Hematopoietic multipotent progenitor cell (in vitro differentiated cells): ENCODE measurements around the gene DNAH14. TPM values are rescaled to one million over a fixed set of nuclear protein-coding genes. Genes with fewer than 3 reads are reported as not detected.
A peak's percentile ranks its signal among the peaks of the same experiment; 100 is the strongest.
"Not testable (repeated sequence)": the region's sequence is repeated elsewhere in the genome, so short reads cannot be mapped to it uniquely, and the experiment has no call there.

ENCODE experiments used
- DNase-seq, 3 donors: peaks; one replicate each; pipeline ENCODE4 v3.0.0-alpha.2; 2011 to 2015; ENCODE audit warnings: low read depth in 2 of 3, low spot score in 2 of 3
- total RNA-seq: library from RNA; depleted of rRNA; stranded (reverse); fragments of >200 nt; gene quantifications from one replicate; pipeline ENCODE4 v1.2.3, GENCODE V29; 2012

DNAH14 gene
- total RNA-seq, 1 donor: 5.4 TPM

GRCh38 chr1:224920930-224921329, 8.5 kb upstream of the DNAH14 start:
- DNase-seq: no peak

GRCh38 chr1:224921354-224921753, 8.1 kb upstream of the DNAH14 start:
- DNase-seq: no peak

- DNase-seq: peak in 2 of 3 donors; percentile 22 to 48
Measured at GRCh38 chr1:224922404-224923164, 6.9 kb upstream of the DNAH14 start.

GRCh38 chr1:224923726-224924125, 5.7 kb upstream of the DNAH14 start:
- DNase-seq: no peak

- not testable (repeated sequence) for DNase-seq
Measured at GRCh38 chr1:224927631-224928030, 1.8 kb upstream of the DNAH14 start.

GRCh38 chr1:224928906-224929305, 569 bp upstream of the DNAH14 start:
- DNase-seq: no peak

GRCh38 chr1:224931605-224932004, 2.1 kb downstream of the DNAH14 start:
- no peak for DNase-seq

- no peak for DNase-seq
Measured at GRCh38 chr1:224932607-224933249, 3.3 kb downstream of the DNAH14 start.

- no peak for DNase-seq
Measured at GRCh38 chr1:224933584-224933983, 4.1 kb downstream of the DNAH14 start.

- no peak for DNase-seq
Measured at GRCh38 chr1:224938652-224939051, 9.2 kb downstream of the DNAH14 start.

- DNase-seq: no peak
Measured at GRCh38 chr1:224939844-224940425, 10.5 kb downstream of the DNAH14 start.

GRCh38 chr1:224940735-224941134, 11.3 kb downstream of the DNAH14 start:
- DNase-seq: not testable (repeated sequence)

GRCh38 chr1:224945651-224946348, 16.3 kb downstream of the DNAH14 start:
- not testable (repeated sequence) for DNase-seq

GRCh38 chr1:224946349-224946691, 16.8 kb downstream of the DNAH14 start:
- DNase-seq: not testable (repeated sequence)

- DNase-seq: peak in 1 of 3 donors; percentile 5
Measured at GRCh38 chr1:224957696-224958095, 28.2 kb downstream of the DNAH14 start.

GRCh38 chr1:224958490-224958889, 29.0 kb downstream of the DNAH14 start:
- DNase-seq: no peak

GRCh38 chr1:224959115-224959514, 29.6 kb downstream of the DNAH14 start:
- DNase-seq: no peak

- DNase-seq: no peak
Measured at GRCh38 chr1:224959656-224960055, 30.2 kb downstream of the DNAH14 start.

- no peak for DNase-seq
Measured at GRCh38 chr1:224980181-224980580, 50.7 kb downstream of the DNAH14 start.

GRCh38 chr1:224981922-224982354, 52.5 kb downstream of the DNAH14 start:
- DNase-seq: not testable (repeated sequence)

GRCh38 chr1:224988042-224988441, 58.6 kb downstream of the DNAH14 start:
- DNase-seq: no peak
